PC-9 (cell line): ENCODE results near the gene ZNF785.

Experiments used
- CTCF ChIP-seq: fragments of 200-600 bp; sonication (generic); conservative IDR thresholded peaks from 2 replicates; pipeline ENCODE4 v1.6.1; 2017; ENCODE audit warnings: mixed run types, antibody characterized with exemption, mild to moderate bottlenecking, moderate library complexity
- EZH2 ChIP-seq: fragments of 200-600 bp; sonication (generic); IDR thresholded peaks from 2 replicates; pipeline ENCODE4 v1.8.0; 2017; ENCODE audit warnings: antibody characterized with exemption, low read depth

- TF ChIP-seq CTCF (no peak), EZH2 (no peak)
Observed at GRCh38 chr16:30570636-30571444, 14.7 kb downstream of the ZNF785 start.
